HG03060 (cell line): ENCODE data around the gene FCN1.

ENCODE experiments used
- ATAC-seq: cut with Tn5 transposase; IDR thresholded peaks from one replicate; pipeline ENCODE4 v1.9.1; 2021; ENCODE audit warnings: low read depth, moderate number of reproducible peaks; ENCODE audit not compliant: unreplicated experiment

The FCN1 gene

GRCh38 chr9:134937566-134938345 is 20.0 kb upstream of the FCN1 start:
- no peak for ATAC-seq

GRCh38 chr9:134937164-134937555 is 19.4 kb upstream of the FCN1 start:
- no peak for ATAC-seq

GRCh38 chr9:134936346-134937163 is 18.8 kb upstream of the FCN1 start:
- ATAC-seq, result no peak

- ATAC-seq, result no peak
These were observed 18.1 kb upstream of the FCN1 start for GRCh38 chr9:134935701-134936345.

GRCh38 chr9:134935056-134935640 is 17.4 kb upstream of the FCN1 start:
- no peak for ATAC-seq

GRCh38 chr9:134933076-134933659 is 15.5 kb upstream of the FCN1 start:
- ATAC-seq, result no peak

GRCh38 chr9:134932606-134933005 is 14.9 kb upstream of the FCN1 start:
- ATAC-seq, result no peak

- ATAC-seq, result no peak
These were observed 14.5 kb upstream of the FCN1 start for GRCh38 chr9:134932171-134932570.

- no peak for ATAC-seq
These were observed 12.7 kb upstream of the FCN1 start for GRCh38 chr9:134930398-134930797.

- ATAC-seq, result no peak
These were observed 11.8 kb upstream of the FCN1 start for GRCh38 chr9:134929193-134930158.

- no peak for ATAC-seq
These were observed 10.9 kb upstream of the FCN1 start for GRCh38 chr9:134928436-134929192.

GRCh38 chr9:134925011-134925511 is 7.3 kb upstream of the FCN1 start:
- ATAC-seq, result no peak

- no peak for ATAC-seq
These were observed 5.8 kb upstream of the FCN1 start for GRCh38 chr9:134923466-134923865.

GRCh38 chr9:134922932-134923240 is 5.2 kb upstream of the FCN1 start:
- no peak for ATAC-seq

- ATAC-seq, result no peak
These were observed 4.6 kb upstream of the FCN1 start for GRCh38 chr9:134922066-134922931.

- ATAC-seq, result no peak
These were observed 1.6 kb upstream of the FCN1 start for GRCh38 chr9:134919303-134919702.

GRCh38 chr9:134918646-134919045 is 934 bp upstream of the FCN1 start:
- no peak for ATAC-seq

GRCh38 chr9:134916161-134916665 is 1.5 kb downstream of the FCN1 start:
- no peak for ATAC-seq
